Calu3 (cell line): ENCODE data around the gene LRPPRC. TPM values are rescaled to one million over a fixed set of nuclear protein-coding genes. Genes with fewer than 3 reads are reported as not detected.

Source experiments
- BruUV-seq: library from RNA; stranded (reverse); fragments of 400-500 nt; replicated peaks from 2 replicates; lab custom pipeline; 2021; lab: Mats Ljungman, UMichigan
- CTCF ChIA-PET: fragments of 300-600 bp; sonication (Branson Sonifier 250); formaldehyde crosslinking; loops from one replicate; lab custom pipeline; 2022; ENCODE audit warnings: antibody characterized with exemption; lab: Charles Lee
- DNase-seq: peaks from one replicate; pipeline ENCODE4 v3.0.0; 2022
- H3K27ac Mint-ChIP-seq: one replicate; pipeline ENCODE4 v1.8.0; 2022; ENCODE audit warnings: mixed read lengths; ENCODE audit not compliant: unreplicated experiment
- H3K27me3 Mint-ChIP-seq: one replicate; pipeline ENCODE4 v1.8.0; 2022; ENCODE audit warnings: mixed read lengths; ENCODE audit not compliant: unreplicated experiment
- H3K36me3 Mint-ChIP-seq: one replicate; pipeline ENCODE4 v1.8.0; 2022; ENCODE audit warnings: mild to moderate bottlenecking, moderate library complexity, mixed read lengths; ENCODE audit not compliant: insufficient read depth, unreplicated experiment
- H3K4me1 Mint-ChIP-seq: one replicate; pipeline ENCODE4 v1.8.0; 2022; ENCODE audit warnings: mild to moderate bottlenecking, low read depth, mixed read lengths; ENCODE audit not compliant: unreplicated experiment
- H3K4me3 Mint-ChIP-seq: one replicate; pipeline ENCODE4 v1.8.0; 2022; ENCODE audit warnings: mild to moderate bottlenecking, low read depth, moderate library complexity, mixed read lengths; ENCODE audit not compliant: unreplicated experiment
- H3K9me3 Mint-ChIP-seq: one replicate; pipeline ENCODE4 v1.8.0; 2022; ENCODE audit warnings: low read depth, mixed read lengths; ENCODE audit not compliant: unreplicated experiment
- CTCF ChIP-seq: fragments of 200-600 bp; IDR thresholded peaks from one replicate; pipeline ENCODE4 v1.8.0; 2022; ENCODE audit warnings: antibody characterized with exemption; ENCODE audit not compliant: unreplicated experiment
- intact Hi-C: fragments of 100-400 bp; cut with micrococcal nuclease; formaldehyde crosslinking; loops from one replicate; pipeline ENCODE4 v1.10.0; 2022; ENCODE audit not compliant: unreplicated experiment
- total RNA-seq: library from RNA; stranded (reverse); gene quantifications from 2 replicates; pipeline ENCODE4 v1.2.3, GENCODE V29; 2022

Gene LRPPRC
- total RNA-seq, 1 experiment from 2014 or later = 120 TPM

GRCh38 chr2:43882312-43882711, 113.5 kb downstream of the LRPPRC start:
- no peak overlapping the region for H3K27ac Mint-ChIP-seq

GRCh38 chr2:43880952-43881351, 114.8 kb downstream of the LRPPRC start:
- CTCF ChIA-PET = no interaction called here
- H3K9me3 Mint-ChIP-seq = no peaks in the 10 kb centered on the region
- intact Hi-C loops = loop anchor here (10.0 kb wide), 1 partner anchor 276 kb away; no protein-coding TSS in a partner anchor
- peaks cover 8% of the 10 kb centered on the region for H3K27me3 Mint-ChIP-seq
- H3K4me1 Mint-ChIP-seq = no peaks in the 10 kb centered on the region
- no peak for TF ChIP-seq CTCF
- no TSS peak for BruUV-seq
- H3K27ac Mint-ChIP-seq = peak overlapping the region; percentile 17
- no peak overlapping the region for H3K4me3 Mint-ChIP-seq
- H3K36me3 Mint-ChIP-seq = peaks cover 14% of the 10 kb centered on the region
- DNase-seq = no peak

More at GRCh38 chr2:43882312-43882711, 113.5 kb downstream of the LRPPRC start:
- CTCF ChIA-PET = no interaction called here
- TSS peak; percentile 4 for BruUV-seq
- Mint-ChIP-seq H3K36me3 (peaks cover 25% of the 10 kb centered on the region), H3K27me3 (no peaks in the 10 kb centered on the region), H3K4me3 (no peak overlapping the region), H3K9me3 (no peaks in the 10 kb centered on the region), H3K4me1 (no peaks in the 10 kb centered on the region)
- DNase-seq = no peak
- intact Hi-C loops = loop anchor here (10.0 kb wide), 1 partner anchor 278 kb away; no protein-coding TSS in a partner anchor
- TF ChIP-seq CTCF = no peak

GRCh38 chr2:43880471-43880870, 115.3 kb downstream of the LRPPRC start:
- Mint-ChIP-seq H3K9me3 (no peaks in the 10 kb centered on the region), H3K27me3 (peaks cover 13% of the 10 kb centered on the region), H3K4me3 (no peak overlapping the region), H3K36me3 (peaks cover 9% of the 10 kb centered on the region), H3K27ac (peak overlapping the region; percentile 17), H3K4me1 (no peaks in the 10 kb centered on the region)
- TF ChIP-seq CTCF = no peak
- intact Hi-C loops = loop anchor here (10.0 kb wide), 1 partner anchor 276 kb away; no protein-coding TSS in a partner anchor
- DNase-seq = no peak
- no TSS peak for BruUV-seq
- CTCF ChIA-PET = no interaction called here

GRCh38 chr2:43879261-43879660, 116.5 kb downstream of the LRPPRC start:
- Mint-ChIP-seq H3K4me3 (no peak overlapping the region), H3K27me3 (peaks cover 15% of the 10 kb centered on the region), H3K9me3 (no peaks in the 10 kb centered on the region), H3K36me3 (peaks cover 4% of the 10 kb centered on the region), H3K27ac (no peak overlapping the region), H3K4me1 (no peaks in the 10 kb centered on the region)
- CTCF ChIA-PET = interaction anchor here (0.7 kb wide), 1 partner anchor 274 kb away, joined by 4 read pairs; no protein-coding TSS in a partner anchor
- no peak for TF ChIP-seq CTCF
- BruUV-seq = no TSS peak
- DNase-seq = no peak
- intact Hi-C loops = loop anchor here (2.0 kb wide), 1 partner anchor 80 kb away; no protein-coding TSS in a partner anchor
